GM12864 (cell line): Measurements from ENCODE around the gene PPP2R5C.

Source experiments
- DNase-seq: peaks from one replicate; pipeline ENCODE4 v3.0.0-alpha.2; 2011; ENCODE audit warnings: low read depth
- H3K4me3 ChIP-seq: 2 replicates; pipeline ENCODE4 v1.5.1; 2011; ENCODE audit warnings: mild to moderate bottlenecking, low read depth, low read length, control low read depth
- TF ChIP-seq, protein P1 (sequence below): IDR thresholded peaks from 2 replicates; pipeline ENCODE4 v1.5.1; 2011; ENCODE audit warnings: low read depth, mild to moderate bottlenecking, moderate library complexity, low read length, control low read depth, inconsistent platforms; ENCODE audit errors: missing control alignments

The PPP2R5C gene

DNA sequence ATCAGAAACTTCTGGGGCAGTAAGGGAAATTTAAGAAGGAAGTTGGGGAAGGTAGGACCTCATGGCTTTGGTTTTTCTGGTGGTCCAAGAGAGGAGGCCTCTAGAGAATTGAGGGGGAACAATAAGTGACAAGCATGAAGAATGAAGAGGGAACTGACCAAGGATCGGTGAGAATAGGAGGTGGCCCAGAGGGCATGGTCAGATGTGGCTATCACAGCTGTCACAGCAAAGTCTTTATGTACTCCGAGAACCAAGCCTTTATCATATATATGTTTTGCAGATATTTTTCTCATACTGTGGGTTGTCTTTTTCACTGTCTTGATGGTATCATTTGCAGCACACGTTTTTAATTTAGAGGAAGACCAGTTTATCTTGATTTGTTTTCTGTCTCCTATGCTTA is 64.3 kb downstream of the PPP2R5C start:
- TF ChIP-seq, protein P1, sequence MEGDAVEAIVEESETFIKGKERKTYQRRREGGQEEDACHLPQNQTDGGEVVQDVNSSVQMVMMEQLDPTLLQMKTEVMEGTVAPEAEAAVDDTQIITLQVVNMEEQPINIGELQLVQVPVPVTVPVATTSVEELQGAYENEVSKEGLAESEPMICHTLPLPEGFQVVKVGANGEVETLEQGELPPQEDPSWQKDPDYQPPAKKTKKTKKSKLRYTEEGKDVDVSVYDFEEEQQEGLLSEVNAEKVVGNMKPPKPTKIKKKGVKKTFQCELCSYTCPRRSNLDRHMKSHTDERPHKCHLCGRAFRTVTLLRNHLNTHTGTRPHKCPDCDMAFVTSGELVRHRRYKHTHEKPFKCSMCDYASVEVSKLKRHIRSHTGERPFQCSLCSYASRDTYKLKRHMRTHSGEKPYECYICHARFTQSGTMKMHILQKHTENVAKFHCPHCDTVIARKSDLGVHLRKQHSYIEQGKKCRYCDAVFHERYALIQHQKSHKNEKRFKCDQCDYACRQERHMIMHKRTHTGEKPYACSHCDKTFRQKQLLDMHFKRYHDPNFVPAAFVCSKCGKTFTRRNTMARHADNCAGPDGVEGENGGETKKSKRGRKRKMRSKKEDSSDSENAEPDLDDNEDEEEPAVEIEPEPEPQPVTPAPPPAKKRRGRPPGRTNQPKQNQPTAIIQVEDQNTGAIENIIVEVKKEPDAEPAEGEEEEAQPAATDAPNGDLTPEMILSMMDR, result no peak
- no peak for DNase-seq
- peak overlapping the region; percentile 61 for H3K4me3 ChIP-seq

DNA sequence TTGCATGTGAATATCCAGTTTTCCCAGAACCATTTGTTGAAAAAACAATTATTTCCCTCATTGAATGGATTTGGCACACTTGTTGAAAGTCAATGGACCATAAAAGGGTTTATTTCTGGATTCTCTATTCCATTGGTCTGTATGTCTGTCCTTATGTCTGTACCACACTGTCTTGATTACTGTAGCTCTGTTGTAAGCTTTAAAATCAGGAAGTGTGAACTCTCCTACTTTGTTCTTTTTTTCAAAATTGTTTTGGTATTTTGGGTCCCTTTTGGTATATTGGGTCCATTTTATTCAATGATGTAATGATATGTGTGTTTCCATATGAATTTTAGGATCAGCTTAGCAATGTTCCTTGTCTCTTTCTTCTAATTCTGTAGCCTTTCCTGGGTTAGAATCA is 64.8 kb downstream of the PPP2R5C start:
- H3K4me3 ChIP-seq, result no peak overlapping the region
- DNase-seq, result no peak
- TF ChIP-seq, protein P1, result no peak

DNA sequence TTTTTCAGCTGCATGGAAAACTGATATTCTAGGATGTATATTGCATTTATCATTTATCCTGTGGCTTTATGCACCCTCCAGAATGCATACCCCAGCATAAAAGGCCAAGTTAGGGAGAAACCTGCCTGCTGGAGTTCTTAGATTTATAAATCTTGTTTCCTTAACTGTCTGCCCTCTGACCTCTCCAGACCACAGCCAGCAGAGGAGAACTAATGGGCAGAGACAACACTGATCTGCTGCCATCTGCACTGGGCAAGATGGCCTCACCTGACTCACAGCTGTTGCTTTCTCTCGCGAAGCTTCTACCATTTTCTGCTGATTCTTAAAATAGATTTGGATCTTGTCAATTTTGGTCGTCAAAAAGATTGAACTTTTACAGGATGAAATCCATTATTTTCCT is 65.8 kb downstream of the PPP2R5C start:
- no peak overlapping the region for H3K4me3 ChIP-seq
- TF ChIP-seq, protein P1, result no peak
- no peak for DNase-seq

DNA sequence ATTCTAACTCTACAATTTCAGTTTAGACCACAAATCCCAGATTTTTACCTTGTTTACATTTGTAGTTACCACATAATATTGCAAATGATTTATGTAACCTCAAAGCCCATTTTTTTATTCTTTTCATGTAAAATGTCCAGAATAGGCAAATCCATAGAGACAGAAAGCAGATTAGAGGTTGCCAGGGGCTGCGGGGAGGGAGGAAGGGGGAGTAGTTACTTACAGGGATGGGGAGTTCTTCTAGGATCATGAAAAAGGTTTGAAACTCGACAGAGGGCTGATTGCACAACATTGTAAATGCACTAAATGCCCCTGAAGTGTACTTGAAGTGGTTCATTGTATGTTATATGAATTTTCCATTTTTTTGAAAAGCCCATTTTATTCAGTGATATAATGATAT is 66.5 kb downstream of the PPP2R5C start:
- no peak for DNase-seq
- H3K4me3 ChIP-seq, result no peak overlapping the region
- TF ChIP-seq, protein P1, result no peak

DNA sequence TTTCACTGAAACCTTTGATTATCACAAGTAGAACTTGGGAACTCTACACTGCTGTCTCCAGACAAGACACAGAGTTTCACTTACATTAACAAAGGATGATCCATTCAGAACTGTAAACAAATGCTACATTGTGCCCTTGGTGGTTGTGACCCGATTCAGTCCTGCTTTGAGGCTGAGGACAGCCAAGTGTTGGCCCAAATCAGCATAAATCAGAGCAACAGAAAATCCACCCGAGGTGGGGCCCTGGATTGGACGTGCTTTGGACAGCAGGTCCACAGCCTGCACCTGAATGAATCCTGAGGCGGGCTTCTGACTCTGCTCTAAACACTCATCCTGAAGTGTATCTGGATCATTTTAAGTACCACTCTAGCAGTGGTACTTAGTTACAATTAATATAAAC is 68.8 kb downstream of the PPP2R5C start:
- H3K4me3 ChIP-seq, result no peak overlapping the region
- TF ChIP-seq, protein P1, result no peak
- no peak for DNase-seq

DNA sequence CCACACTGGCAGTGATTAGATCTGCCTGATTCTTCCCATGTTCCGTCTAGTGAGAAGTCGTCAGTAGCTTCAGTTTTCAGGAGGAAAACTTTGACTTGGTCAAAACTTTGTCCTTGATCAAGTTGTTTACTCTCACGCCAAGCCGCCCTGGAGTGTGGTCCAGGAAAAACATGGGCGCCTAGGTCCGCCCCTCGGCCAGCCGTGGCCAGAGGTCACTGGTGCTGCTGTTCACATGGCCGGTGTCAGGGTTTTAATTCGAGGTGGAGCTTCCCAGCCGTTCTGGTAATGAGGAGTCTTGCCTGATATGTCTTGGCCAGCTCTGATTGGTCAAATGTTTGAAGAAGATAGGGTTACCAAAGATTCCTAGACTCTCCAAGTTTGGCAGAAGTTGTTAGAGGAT is 71.5 kb downstream of the PPP2R5C start:
- DNase-seq, result no peak
- TF ChIP-seq, protein P1, result no peak
- no peak overlapping the region for H3K4me3 ChIP-seq

DNA sequence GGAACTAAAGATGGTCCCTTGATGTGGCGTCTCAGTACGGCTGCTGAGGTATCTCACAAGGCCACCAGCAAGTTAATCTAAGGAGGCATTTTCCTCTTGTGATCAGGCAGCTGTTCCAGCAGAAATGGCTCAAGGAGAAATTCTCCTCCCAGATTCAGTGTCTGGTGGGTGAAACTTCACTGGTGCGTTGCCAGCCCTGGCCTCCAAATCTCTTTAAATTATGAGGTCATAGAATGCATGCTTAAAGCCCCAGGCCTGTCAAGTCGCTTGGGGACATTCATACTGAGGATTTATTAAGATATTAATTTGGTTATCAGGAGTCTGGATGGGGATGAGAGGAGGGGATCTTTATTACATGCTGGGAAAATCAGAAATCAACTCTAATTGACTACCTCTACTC is 72.9 kb downstream of the PPP2R5C start:
- TF ChIP-seq, protein P1, result no peak
- DNase-seq, result no peak

More for the DNA sequence above, 72.9 kb downstream of the PPP2R5C start:
- H3K4me3 ChIP-seq, result no peak overlapping the region
